CD14-positive monocyte (primary cell): ENCODE data around the gene OXCT1. TPM values are rescaled to one million over a fixed set of nuclear protein-coding genes. Genes with fewer than 3 reads are reported as not detected.

Experiments
- DNase-seq, 3 donors: peaks; one replicate each; pipeline ENCODE4 v3.0.0-alpha.2; 2011 to 2022
- H2AFZ ChIP-seq: 2 replicates; pipeline ENCODE4 v1.6.0; 2012; ENCODE audit warnings: mild to moderate bottlenecking, low read depth, low read length, inconsistent platforms; ENCODE audit not compliant: insufficient read depth, poor library complexity, severe bottlenecking
- H3K27ac ChIP-seq, 2 donors: 1 replicate in 1 of 2; 2 replicates in 1 of 2; pipeline ENCODE4 v1.5.1; 2012 to 2013; ENCODE audit warnings: low read length in 2 of 2, control low read depth in 1 of 2, inconsistent platforms in 1 of 2, low read depth in 1 of 2, mild to moderate bottlenecking in 1 of 2
- H3K27me3 ChIP-seq, 2 donors: one replicate each; pipeline versions ENCODE4 v1.6.0 to v1.6.1; 2011 to 2013; ENCODE audit warnings: low read length in 2 of 2; ENCODE audit not compliant: control insufficient read depth in 2 of 2, insufficient read depth in 2 of 2
- H3K36me3 ChIP-seq, 2 donors: replicated peaks in 1 of 2; 1 replicate in 1 of 2; 2 replicates in 1 of 2; pipeline versions ENCODE4 v1.5.1 to v1.6.1; 2012 to 2013; ENCODE audit warnings: low read length in 2 of 2, control low read depth in 1 of 2, inconsistent platforms in 1 of 2, mild to moderate bottlenecking in 1 of 2; ENCODE audit not compliant: insufficient read depth in 2 of 2, control insufficient read depth in 1 of 2
- H3K4me1 ChIP-seq, 2 donors: 1 replicate in 1 of 2; 2 replicates in 1 of 2; pipeline versions ENCODE4 v1.5.1 to v1.6.1; 2012 to 2013; ENCODE audit warnings: low read length in 2 of 2, control low read depth in 1 of 2, inconsistent platforms in 1 of 2, mild to moderate bottlenecking in 1 of 2, moderate library complexity in 1 of 2; ENCODE audit not compliant: insufficient read depth in 2 of 2, control insufficient read depth in 1 of 2
- H3K4me2 ChIP-seq: replicated peaks from 2 replicates; pipeline ENCODE3; 2012; ENCODE audit warnings: low read length, moderate library complexity, mild to moderate bottlenecking; ENCODE audit not compliant: poor library complexity, severe bottlenecking; ENCODE audit errors: extremely low read depth
- H3K4me3 ChIP-seq, 3 experiments: fragments of 200-600 bp in 1 of 3; sonication (generic) in 1 of 3; replicated peaks in 1 of 3; 1 replicate in 2 of 3; 2 replicates in 1 of 3; pipeline ENCODE4 v1.5.1; 2011 to 2013; ENCODE audit warnings: low read length in 3 of 3, mild to moderate bottlenecking in 3 of 3, control low read depth in 2 of 3, low read depth in 2 of 3, inconsistent platforms in 1 of 3, moderate library complexity in 1 of 3
- H3K79me2 ChIP-seq: 2 replicates; pipeline ENCODE4 v1.6.0; 2012; ENCODE audit warnings: mild to moderate bottlenecking, control low read depth, inconsistent platforms, low read length, moderate library complexity; ENCODE audit not compliant: insufficient read depth
- H3K9ac ChIP-seq: 2 replicates; pipeline ENCODE4 v1.6.0; 2017; ENCODE audit warnings: low read length, mild to moderate bottlenecking; ENCODE audit not compliant: insufficient read depth, poor library complexity, severe bottlenecking
- H3K9me3 ChIP-seq, 2 donors: replicated peaks in 1 of 2; 1 replicate in 1 of 2; 2 replicates in 1 of 2; pipeline versions ENCODE4 v1.5.1 to v1.6.1; 2012 to 2013; ENCODE audit warnings: low read length in 2 of 2, control low read depth in 1 of 2; ENCODE audit not compliant: control insufficient read depth in 1 of 2, insufficient read depth in 1 of 2
- H4K20me1 ChIP-seq: 2 replicates; pipeline ENCODE4 v1.6.0; 2012; ENCODE audit warnings: mild to moderate bottlenecking, low read length, control low read depth, moderate library complexity; ENCODE audit not compliant: insufficient read depth
- H3K27ac Mint-ChIP-seq, 7 donors: one replicate each; pipeline ENCODE4 v1.8.0; 2020; ENCODE audit warnings: mild to moderate bottlenecking in 7 of 7, mixed read lengths in 7 of 7, moderate library complexity in 6 of 7, inconsistent platforms in 2 of 7
- H3K27me3 Mint-ChIP-seq, 3 donors: one replicate each; pipeline ENCODE4 v1.8.0; 2021 to 2022; ENCODE audit warnings: low read depth in 3 of 3, mild to moderate bottlenecking in 3 of 3, mixed read lengths in 3 of 3, moderate library complexity in 3 of 3, inconsistent platforms in 1 of 3
- H3K36me3 Mint-ChIP-seq, 2 donors: one replicate each; pipeline ENCODE4 v1.8.0; 2020; ENCODE audit warnings: mixed read lengths in 2 of 2, inconsistent platforms in 1 of 2, mild to moderate bottlenecking in 1 of 2
- H3K4me1 Mint-ChIP-seq: one replicate; pipeline ENCODE4 v1.8.0; 2020; ENCODE audit warnings: mild to moderate bottlenecking, mixed read lengths
- H3K4me3 Mint-ChIP-seq, 2 donors: one replicate each; pipeline ENCODE4 v1.8.0; 2020; ENCODE audit warnings: mild to moderate bottlenecking in 2 of 2, mixed read lengths in 2 of 2, moderate library complexity in 1 of 2
- H3K9me3 Mint-ChIP-seq, 7 donors: one replicate each; pipeline ENCODE4 v1.8.0; 2020 to 2022; ENCODE audit warnings: mixed read lengths in 7 of 7, mild to moderate bottlenecking in 6 of 7, moderate library complexity in 6 of 7, inconsistent platforms in 2 of 7
- WGBS: methylation state at CpG from one replicate; pipeline ENCODE4 v1.1.5; 2013; ENCODE audit warnings: missing lambda C conversion rate; ENCODE audit not compliant: insufficient coverage; 5-methylcytosine and 5-hydroxymethylcytosine counted together
- intact Hi-C, 2 donors: fragments of 100-400 bp; cut with micrococcal nuclease; formaldehyde crosslinking; loops; one replicate each; pipeline versions ENCODE4 v1.15.0 to v1.15.1; 2023
- polyA plus RNA-seq, 3 donors: library from polyadenylated mRNA; depleted of rRNA in 1 of 3; unstranded in 2 of 3; stranded (reverse) in 1 of 3; fragments of 300-500 nt in 2 of 3; fragments of >200 nt in 1 of 3; fragmentation: Illumina TruSeq in 2 of 3; gene quantifications; 1 replicate in 2 of 3; 2 replicates in 1 of 3; pipeline ENCODE4 v1.2.3, GENCODE V29; 2012 to 2021
- TF ChIP-seq, protein P1 (sequence below): fragments of 200-600 bp; IDR thresholded peaks from one replicate; pipeline ENCODE4 v1.8.0; 2022; ENCODE audit warnings: antibody characterized with exemption, mild to moderate bottlenecking

Gene OXCT1
- polyA plus RNA-seq, 3 donors = 1.3 to 3.4 (median 1.9) TPM

DNA sequence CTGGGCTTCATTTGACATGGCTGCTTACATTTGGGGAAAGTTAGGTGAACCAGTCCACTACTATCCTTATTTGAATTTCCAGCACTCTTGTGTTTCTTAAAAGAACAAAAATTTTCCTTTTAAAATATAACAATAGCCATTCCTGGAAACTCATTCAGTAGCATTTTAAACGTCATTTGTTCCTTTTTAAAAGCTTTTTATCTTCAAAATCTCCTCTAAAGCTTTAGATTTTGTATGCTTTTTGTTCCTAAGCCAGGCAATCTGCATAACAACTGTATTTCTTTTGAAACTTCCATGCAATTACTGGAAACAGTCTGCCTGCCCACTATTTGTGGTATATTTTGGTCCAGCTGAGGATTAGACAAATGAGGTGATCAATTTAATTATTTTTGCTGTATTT, 187.6 kb downstream of the OXCT1 start:
- no peaks in the 10 kb centered on the region for H3K36me3 ChIP-seq
- no peak overlapping the region for H3K4me2 ChIP-seq
- no peaks in the 10 kb centered on the region for H3K27me3 Mint-ChIP-seq
- H3K79me2 ChIP-seq = no peaks in the 10 kb centered on the region
- no peak for DNase-seq
- no peaks in the 10 kb centered on the region for H3K9me3 ChIP-seq
- no peaks in the 10 kb centered on the region for H4K20me1 ChIP-seq
- H3K4me1 Mint-ChIP-seq = no peaks in the 10 kb centered on the region
- H3K4me1 ChIP-seq = no peaks in the 10 kb centered on the region
- no peak overlapping the region for H3K4me3 Mint-ChIP-seq
- no peaks in the 10 kb centered on the region for H3K27me3 ChIP-seq
- peaks cover 0 to 6% (median 0%) of the 10 kb centered on the region in 7 donors for H3K9me3 Mint-ChIP-seq
- WGBS = no CpG with 5 or more reads among the region's 1 CpG
- no peak overlapping the region for H3K27ac Mint-ChIP-seq
- no peak overlapping the region for H2AFZ ChIP-seq
- no peak overlapping the region for H3K27ac ChIP-seq
- no peaks in the 10 kb centered on the region for H3K36me3 Mint-ChIP-seq
- H3K4me3 ChIP-seq = no peak overlapping the region
- H3K9ac ChIP-seq = no peak overlapping the region
- TF ChIP-seq, protein P1, sequence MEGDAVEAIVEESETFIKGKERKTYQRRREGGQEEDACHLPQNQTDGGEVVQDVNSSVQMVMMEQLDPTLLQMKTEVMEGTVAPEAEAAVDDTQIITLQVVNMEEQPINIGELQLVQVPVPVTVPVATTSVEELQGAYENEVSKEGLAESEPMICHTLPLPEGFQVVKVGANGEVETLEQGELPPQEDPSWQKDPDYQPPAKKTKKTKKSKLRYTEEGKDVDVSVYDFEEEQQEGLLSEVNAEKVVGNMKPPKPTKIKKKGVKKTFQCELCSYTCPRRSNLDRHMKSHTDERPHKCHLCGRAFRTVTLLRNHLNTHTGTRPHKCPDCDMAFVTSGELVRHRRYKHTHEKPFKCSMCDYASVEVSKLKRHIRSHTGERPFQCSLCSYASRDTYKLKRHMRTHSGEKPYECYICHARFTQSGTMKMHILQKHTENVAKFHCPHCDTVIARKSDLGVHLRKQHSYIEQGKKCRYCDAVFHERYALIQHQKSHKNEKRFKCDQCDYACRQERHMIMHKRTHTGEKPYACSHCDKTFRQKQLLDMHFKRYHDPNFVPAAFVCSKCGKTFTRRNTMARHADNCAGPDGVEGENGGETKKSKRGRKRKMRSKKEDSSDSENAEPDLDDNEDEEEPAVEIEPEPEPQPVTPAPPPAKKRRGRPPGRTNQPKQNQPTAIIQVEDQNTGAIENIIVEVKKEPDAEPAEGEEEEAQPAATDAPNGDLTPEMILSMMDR = no peak
- intact Hi-C loops = no loop called here

DNA sequence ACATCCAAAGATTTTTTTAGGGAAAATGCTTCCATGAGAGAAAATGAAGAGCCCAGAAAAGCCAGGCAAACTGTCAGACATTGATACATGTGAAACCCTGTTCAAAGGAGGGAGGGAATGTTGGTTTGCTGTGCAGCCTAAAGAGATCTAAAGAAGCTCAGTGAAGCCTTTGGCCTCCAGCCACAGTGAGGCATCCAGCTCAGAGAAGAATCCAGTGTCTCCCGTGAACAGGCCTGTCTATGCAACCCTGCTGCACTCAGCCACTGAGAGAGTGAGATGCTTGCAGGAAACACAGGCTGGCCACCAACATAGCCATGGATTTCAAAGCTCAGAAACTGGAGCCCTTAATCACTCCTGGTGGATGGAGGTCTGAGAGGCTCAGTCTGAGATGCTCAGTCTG, 188.4 kb downstream of the OXCT1 start:
- H3K9me3 Mint-ChIP-seq = peaks cover 0 to 6% (median 0%) of the 10 kb centered on the region in 7 donors
- no peak overlapping the region for H3K27ac Mint-ChIP-seq

More for the DNA sequence above, 188.4 kb downstream of the OXCT1 start:
- H3K9ac ChIP-seq = no peak overlapping the region
- H3K9me3 ChIP-seq = no peaks in the 10 kb centered on the region
- 90% methylated on average over 1 of the region's 1 CpG for WGBS
- DNase-seq = no peak
- H3K27me3 ChIP-seq = no peaks in the 10 kb centered on the region
- H3K36me3 Mint-ChIP-seq = no peaks in the 10 kb centered on the region
- TF ChIP-seq, protein P1 = no peak
- no peaks in the 10 kb centered on the region for H3K36me3 ChIP-seq
- no peak overlapping the region for H2AFZ ChIP-seq
- no peaks in the 10 kb centered on the region for H3K4me1 Mint-ChIP-seq
- no peak overlapping the region for H3K4me2 ChIP-seq
- no peaks in the 10 kb centered on the region for H3K27me3 Mint-ChIP-seq
- no peak overlapping the region for H3K27ac ChIP-seq
- H3K4me3 ChIP-seq = no peak overlapping the region
- intact Hi-C loops = no loop called here
- H3K4me1 ChIP-seq = no peaks in the 10 kb centered on the region
- no peak overlapping the region for H3K4me3 Mint-ChIP-seq
- H3K79me2 ChIP-seq = no peaks in the 10 kb centered on the region
- no peaks in the 10 kb centered on the region for H4K20me1 ChIP-seq

Other genes starting within 250 kb of the OXCT1 start
- 10 to 100 TPM in 2 of 3 donors, 1 to 10 TPM in 1; 4.6 to 15.3 (median 11.2) TPM for gene RIMOC1, start 33.9 kb upstream of the OXCT1 start, polyA plus RNA-seq
- gene FBXO4, start 54.9 kb upstream of the OXCT1 start, polyA plus RNA-seq = 10 to 100 TPM in 1 of 3 donors, 1 to 10 TPM in 2; 3.7 to 10.4 (median 8.7) TPM